HG02884 (cell line): ENCODE measurements around the gene SCT.

Source experiments
- ATAC-seq: cut with Tn5 transposase; IDR thresholded peaks from one replicate; pipeline ENCODE4 v1.9.1; 2021; ENCODE audit warnings: mild to moderate bottlenecking, moderate library complexity; ENCODE audit not compliant: unreplicated experiment

The SCT gene

DNA sequence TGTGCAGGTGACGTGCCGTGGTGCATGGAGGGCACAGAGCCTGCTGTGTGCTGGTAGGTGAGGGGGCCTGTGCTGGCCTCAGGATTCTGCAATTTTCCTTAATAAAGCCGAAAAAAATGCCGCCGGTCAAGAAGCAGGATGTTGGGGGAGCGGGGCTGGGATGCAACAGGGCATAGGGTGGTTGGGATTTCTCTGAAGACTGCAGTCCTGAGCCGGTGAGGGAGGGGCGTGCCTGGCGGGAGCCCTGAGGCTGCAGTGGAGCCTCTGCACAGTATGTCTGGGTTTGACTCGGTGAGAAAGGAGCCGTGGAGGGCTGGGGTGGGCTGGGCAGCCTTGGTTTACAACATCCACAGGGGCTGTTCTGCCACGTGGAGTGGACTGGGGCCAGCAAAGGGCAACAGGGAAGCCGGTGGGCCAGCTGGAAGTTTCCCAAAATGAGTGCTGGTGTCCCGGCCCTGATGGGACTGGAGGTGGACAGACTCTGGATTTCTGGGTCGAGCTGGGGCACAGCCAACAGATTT, 3.6 kb downstream of the SCT start:
- no peak for ATAC-seq

DNA sequence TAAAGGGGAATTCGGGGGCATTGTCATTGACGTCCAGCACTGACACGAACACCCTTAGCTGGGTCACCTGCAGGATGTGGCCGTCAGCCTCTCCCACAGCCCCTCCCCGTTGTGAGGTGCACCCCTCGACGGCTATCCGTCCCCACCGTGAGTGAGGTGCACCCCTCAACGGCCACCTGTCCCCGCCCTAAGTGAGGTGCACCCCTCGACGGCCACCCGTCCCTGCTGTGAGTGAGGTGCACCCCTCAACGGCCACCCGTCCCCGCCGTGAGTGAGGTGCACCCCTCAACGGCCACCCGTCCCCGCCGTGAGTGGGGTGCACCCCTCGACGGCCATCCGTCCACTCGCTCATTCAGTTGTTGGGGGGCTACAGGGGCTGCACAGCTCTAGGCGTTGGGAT, 5.1 kb downstream of the SCT start:
- ATAC-seq: no peak

DNA sequence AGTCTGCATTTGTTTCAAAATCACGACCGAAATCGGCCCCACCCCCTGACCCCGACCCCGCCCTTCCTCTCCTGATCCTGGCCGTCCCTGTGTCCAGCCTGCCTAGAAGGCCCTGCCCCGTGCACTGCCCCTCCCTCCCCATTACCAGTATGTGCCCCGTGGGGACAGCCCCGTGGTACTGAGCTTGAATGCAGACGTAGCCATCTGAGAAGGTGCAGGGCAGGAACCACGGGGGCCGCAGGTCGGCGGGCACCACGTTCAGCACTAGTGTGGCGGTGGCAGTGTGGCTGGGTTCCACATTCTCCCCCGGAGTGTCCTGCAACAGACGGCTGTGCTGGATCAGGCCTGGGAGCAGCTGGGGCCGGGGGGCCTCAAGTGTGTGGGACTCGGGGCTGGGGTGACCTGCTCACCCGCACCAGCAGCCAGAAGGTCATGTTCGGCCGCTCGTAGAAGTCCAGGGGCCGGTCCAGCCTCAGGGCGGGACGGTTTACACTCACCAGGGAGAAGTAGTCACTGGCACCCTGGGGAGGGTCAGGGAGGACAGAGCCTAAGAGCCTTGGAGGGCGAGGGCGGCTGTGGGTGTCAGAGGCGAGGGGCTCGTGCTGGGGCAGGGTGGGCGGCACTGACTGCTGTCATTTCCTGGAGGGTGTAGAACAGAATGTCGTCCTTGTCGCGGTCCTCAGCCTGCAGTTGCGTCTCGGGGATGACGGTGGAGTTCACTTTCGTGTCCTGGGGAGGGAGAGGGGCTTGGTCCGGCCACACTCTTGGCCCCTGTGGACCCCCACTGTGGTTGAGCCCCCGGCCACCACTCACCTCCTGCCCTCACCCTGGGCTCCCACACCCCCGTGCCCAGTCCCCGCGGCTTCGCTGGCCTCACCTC, 5.8 kb downstream of the SCT start:
- ATAC-seq: no peak

DNA sequence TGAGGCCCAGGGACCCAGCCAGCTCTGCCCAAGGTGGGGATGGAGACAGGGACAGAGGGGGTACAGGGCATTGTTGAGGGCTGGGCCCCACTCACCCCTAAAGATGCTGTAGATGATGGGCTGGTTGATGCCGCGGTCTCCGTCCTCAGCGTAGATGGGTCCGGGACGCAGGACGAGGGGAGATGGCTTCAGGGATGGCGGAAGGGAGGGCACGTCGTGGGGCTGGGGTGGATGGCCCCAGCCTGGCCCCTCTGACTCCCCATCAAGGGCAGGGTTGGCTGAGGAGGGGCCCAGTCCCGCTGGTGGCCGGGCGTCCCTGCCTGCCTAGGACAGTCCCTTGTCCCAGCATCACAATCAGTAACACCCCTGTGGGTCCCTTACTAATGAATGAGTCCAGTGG, 6.8 kb downstream of the SCT start:
- no peak for ATAC-seq

DNA sequence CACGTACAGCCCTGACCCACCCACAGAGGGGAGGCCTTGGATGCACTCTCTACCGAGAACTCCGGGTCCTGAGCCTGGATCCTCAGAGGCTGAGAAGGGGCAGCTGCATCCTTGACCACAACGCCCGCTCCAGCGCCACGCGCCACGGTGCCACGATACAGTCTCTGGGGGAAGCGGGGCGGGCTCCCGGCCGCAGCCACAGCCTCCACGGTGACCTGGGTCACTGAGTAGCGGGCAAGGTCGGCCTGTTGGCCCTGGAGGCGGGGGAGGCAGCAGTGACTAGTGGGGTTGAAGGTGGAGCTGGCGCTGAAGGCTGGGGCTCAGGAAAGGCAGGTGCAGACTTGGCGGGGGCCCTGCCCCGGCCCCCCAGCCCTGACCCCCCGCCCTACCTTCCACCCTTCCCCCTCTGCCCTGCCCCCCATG, 7.3 kb downstream of the SCT start:
- no peak for ATAC-seq

GRCh38 chr11:618856-619627, 7.9 kb downstream of the SCT start:
- ATAC-seq: no peak

DNA sequence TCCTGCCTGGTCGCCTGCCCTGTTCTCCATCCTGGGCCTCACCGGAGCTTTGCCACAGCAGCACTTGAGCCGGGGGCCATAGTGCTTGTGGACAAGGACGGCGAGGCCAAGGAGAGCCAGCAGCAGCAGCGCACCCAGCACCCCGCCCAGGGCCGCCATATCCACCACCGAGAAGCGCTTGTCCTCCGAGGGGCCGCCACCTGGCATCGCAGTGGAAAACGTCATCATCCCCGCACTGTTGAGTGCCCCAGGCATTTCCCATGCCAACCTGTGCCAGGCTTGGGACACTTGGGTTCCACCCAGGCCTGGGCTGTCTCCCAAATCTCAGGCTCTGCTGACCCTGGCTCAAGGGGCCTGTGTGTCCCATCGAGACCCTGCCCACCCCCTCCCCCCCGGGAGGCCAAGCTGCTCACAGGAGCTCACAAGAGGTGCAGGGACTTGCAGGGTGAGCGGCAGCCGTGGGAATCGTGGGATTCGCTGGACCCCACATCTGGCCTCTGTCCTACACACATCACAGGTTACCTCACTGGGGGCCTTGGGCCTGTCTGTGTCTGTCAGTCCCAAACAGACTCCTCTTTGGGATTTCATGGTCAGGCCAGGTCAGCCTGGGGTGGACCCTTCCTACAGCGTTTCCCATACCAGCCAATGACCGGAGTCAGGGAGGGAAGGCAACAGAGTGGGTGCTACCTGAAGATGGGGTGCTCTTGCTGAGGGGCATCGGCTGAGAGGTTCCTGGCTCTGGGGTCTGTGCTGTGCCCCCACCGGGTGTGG, 8.9 kb downstream of the SCT start:
- ATAC-seq: no peak

DNA sequence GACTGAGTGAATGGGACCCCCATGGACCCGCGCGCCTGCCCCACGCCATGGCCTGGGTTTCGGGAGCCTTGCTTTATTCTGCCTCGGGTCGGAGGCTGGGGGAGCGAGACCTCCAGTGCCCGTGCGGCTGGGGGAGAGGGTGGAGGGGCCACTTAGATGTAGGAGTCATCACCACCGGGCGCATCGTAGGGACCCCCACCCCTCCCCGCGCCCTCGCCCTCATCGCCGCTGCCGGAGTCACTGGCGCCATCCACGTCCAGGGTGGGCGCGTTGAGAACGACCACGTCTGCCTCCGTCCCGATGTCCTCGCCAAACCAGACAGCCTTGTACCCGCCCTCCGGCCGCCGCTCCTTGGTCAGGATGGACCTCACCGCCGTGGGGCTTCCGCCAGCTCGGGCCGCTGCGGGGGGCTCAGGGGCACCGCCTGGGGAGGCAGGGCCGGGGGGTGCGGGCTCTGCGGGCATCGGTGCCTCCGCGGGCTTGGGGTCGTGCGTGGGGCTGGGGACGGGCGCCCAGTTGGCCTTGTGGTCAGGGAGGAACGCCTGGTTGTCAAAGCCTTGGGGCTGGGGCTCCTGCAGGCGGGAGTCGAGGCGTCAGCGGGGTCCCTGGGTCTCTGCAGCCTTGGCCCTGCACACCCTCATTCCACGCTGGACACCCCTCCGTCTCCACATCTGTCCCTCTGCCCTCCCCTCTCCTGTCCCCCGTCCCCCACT, 9.6 kb downstream of the SCT start:
- ATAC-seq: no peak

GRCh38 chr11:616320-617198, 10.4 kb downstream of the SCT start:
- no peak for ATAC-seq

DNA sequence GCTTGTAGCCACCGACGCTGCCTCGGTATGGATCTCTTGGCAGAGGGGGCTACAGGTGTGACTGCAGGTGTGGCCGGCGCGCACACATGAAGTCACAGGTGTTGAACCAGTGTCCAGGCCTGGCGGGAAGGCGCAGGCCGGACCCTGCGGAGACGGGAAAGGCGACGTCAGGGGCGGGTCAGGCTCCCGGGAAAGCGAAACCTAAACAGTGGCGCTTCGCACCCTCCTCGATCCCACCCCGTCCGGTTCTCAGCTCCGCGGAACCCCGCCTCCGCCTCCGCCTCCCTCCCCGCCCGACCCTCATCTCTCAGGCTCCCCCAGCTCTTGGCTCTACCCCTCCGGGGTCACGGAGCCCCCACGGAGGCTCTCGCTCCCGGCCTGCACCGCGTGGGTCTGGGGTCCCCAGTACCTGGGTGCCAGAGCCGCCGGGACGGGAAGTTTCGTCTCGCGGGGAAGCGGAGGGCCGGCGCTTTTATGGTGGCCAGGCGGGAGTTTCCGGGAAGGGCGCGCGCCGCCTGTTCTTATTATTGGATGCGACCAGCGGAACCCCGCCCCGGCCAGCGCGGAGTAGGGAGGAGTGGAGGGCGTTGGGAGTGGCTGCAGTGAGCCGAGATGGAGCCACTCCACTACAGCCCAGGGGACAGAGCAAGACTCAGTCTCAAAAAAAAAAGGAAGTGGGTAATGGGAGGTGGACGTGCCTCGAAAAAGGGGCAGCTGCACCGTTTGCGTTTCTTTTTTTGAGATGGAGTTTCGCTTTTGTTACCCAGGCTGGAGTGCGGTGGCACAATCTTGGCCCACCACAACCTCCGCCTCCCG, 11.3 kb downstream of the SCT start, which contains the start of gene IRF7:
Gene IRF7, minus strand, starts transcription at position 447 of the 816 bp plus-strand sequence. CDS start 586 bp downstream, outside the sequence.
- peak; percentile 77 for ATAC-seq

DNA sequence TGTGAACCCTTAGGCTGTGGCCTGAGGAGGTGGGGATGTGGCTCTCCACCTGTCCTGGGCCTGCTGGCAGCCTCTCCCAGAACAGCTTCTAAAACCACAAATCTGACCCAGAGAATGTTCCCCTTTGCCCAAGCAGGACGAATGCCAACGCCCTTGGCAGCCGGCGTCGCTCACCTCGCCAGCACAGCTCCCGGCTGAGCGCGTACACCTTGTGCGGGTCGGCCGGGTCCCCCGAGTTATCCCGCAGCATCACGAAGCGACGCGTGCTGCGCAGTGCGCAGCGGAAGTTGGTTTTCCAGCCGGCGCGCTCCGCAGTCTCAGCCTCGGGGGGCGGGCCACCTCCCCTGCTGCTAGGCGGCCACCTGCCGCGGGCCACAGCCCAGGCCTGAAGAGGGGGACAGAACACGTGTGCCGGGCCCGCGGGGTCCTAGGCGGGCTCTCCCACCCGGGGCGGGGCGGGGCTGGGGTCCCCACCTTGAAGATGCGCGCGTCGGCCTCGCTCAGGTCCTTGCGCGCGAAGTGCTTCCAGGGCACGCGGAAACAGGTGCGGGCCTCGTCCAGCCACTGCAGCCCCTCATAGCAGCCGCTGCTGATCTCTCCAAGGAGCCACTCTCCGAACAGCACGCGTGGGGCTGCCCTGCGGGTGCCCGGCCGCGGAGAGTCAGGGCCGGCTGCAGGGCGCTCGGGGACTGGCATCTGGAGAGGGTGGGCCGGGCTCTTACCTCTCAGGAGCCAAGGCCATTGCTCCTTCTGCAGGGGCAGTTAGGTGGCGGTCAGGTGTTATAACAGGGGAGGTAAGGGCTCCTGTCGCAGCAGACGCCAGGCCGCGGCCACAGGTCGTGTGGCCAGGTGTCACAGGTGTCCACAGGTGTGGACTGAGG, 12.1 kb downstream of the SCT start:
- no peak for ATAC-seq

DNA sequence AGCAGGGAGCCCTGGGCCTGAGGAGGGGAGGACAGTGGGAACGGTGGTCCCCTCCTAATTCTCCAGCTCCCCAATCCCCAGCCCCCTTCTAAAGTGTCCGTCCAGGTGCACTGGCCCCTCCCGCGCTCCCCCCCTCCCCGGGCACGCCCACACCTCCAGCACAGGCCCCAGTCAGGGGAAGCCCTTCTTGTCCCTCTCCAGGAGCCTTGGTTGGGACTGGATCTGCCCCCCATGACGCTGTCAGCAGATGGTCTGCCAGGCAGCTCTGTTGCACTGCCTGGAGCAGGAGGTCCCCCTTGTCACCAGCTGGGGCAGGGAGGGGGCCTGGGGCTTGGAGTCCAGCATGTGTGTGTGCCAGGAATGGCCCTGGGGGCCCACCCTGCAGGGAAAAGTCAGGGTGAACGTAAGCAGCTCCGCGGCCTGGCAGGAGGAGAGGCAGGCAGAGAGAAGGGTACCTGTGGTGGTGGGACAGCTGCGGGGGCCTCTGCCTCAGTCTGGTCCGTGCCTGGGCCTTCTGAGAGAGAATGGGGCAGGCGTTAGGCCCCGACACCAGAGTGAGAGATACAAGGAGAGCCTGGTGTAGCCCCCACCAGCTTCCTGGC, 12.9 kb downstream of the SCT start:
- no peak for ATAC-seq

DNA sequence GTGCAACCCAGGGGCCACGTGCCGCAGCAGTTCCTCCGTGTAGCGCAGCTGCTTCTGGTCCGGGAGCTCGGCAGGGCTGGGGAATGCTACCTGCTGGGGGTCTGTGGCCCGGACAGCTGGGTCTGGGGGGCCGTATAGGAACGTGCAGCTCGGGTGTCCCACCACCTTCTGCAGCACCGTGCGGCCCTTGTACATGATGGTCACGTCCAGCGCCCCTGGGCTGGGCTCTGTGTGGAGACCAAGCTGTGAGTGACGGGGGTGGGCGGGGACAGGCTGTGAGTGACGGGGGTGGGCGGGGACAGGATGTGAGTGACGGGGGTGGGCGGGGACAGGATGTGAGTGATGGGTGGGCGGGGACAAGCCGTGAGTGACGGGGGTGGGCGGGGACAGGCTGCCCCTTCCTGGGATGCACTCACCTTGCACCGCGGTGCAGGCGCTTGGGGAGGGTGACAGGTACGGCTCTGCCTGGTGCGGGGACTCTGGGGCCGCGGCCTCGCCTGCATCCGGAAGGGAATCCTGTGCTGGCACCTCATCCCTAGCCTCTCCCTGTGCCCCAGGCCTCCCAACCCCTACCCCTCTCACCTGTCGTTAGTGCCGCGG, 13.5 kb downstream of the SCT start:
- ATAC-seq: no peak

DNA sequence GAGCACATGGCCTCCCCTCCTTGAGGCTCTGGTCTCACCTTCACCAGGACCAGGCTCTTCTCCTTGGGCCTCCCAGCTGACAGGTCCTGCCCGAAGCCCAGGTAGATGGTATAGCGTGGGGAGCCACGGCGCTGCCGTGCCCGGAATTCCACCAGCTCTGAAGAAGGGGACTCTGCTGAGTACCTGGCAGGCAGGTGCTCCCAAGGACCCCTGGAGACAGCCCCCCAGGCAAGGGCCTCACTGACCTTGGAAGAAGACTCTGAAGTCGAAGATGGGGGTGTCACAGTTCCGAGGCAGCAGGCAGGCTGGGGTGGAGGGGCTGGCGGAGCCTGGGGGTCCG, 14.1 kb downstream of the SCT start:
- ATAC-seq: no peak

- ATAC-seq: no peak
Measured at GRCh38 chr11:612201-612960, 14.6 kb downstream of the SCT start.
